Neuronal stem cell (in vitro differentiated cells): Measurements from ENCODE around the gene GPR62.

ENCODE experiments used
- DNase-seq: peaks from one replicate; pipeline ENCODE4 v3.0.0-alpha.2; 2013; ENCODE audit warnings: low spot score
- H2AFZ ChIP-seq: one replicate; pipeline ENCODE4 v1.6.1; 2013; ENCODE audit warnings: mild to moderate bottlenecking, low read length, inconsistent platforms
- H2AK5ac ChIP-seq: 2 replicates; pipeline ENCODE4 v1.6.1; 2013; ENCODE audit warnings: low read depth, mild to moderate bottlenecking, inconsistent platforms, low read length, moderate library complexity, mixed read lengths
- H2BK120ac ChIP-seq: 2 replicates; pipeline ENCODE4 v1.6.1; 2013; ENCODE audit warnings: low read depth, mild to moderate bottlenecking, inconsistent platforms, low read length, moderate library complexity, mixed read lengths
- H2BK12ac ChIP-seq: one replicate; pipeline ENCODE4 v1.6.1; 2013; ENCODE audit warnings: low read length, inconsistent platforms
- H2BK15ac ChIP-seq: 2 replicates; pipeline ENCODE4 v1.6.1; 2013; ENCODE audit warnings: mild to moderate bottlenecking, low read length, inconsistent platforms, mixed read lengths
- H2BK5ac ChIP-seq: one replicate; pipeline ENCODE4 v1.6.1; 2013; ENCODE audit warnings: inconsistent platforms, mild to moderate bottlenecking, low read length, moderate library complexity
- H3K14ac ChIP-seq: one replicate; pipeline ENCODE4 v1.6.1; 2013; ENCODE audit warnings: low read length, inconsistent platforms
- H3K18ac ChIP-seq: 2 replicates; pipeline ENCODE4 v1.6.1; 2013; ENCODE audit warnings: low read length, inconsistent platforms
- H3K23ac ChIP-seq: 2 replicates; pipeline ENCODE4 v1.6.1; 2013; ENCODE audit warnings: low read depth, mild to moderate bottlenecking, mixed read lengths, low read length, inconsistent platforms; ENCODE audit not compliant: poor library complexity
- H3K27ac ChIP-seq: replicated peaks from 3 replicates; pipeline ENCODE4 v1.5.1; 2013; ENCODE audit warnings: low read length, inconsistent platforms
- H3K27me3 ChIP-seq, 3 experiments: 2 replicates each; pipeline ENCODE4 v1.6.1; 2013; ENCODE audit warnings: low read length in 3 of 3, mild to moderate bottlenecking in 2 of 3, inconsistent platforms in 1 of 3, low read depth in 1 of 3, mixed read lengths in 1 of 3, moderate library complexity in 1 of 3; ENCODE audit not compliant: control insufficient read depth in 3 of 3, insufficient read depth in 3 of 3
- H3K36me3 ChIP-seq, 2 donors: replicated peaks in 1 of 2; 2 replicates each; pipeline ENCODE4 v1.6.1; 2013; ENCODE audit warnings: low read length in 2 of 2; ENCODE audit not compliant: control insufficient read depth in 2 of 2, insufficient read depth in 2 of 2
- H3K4ac ChIP-seq: 2 replicates; pipeline ENCODE4 v1.6.1; 2013; ENCODE audit warnings: inconsistent platforms, mild to moderate bottlenecking, low read length, moderate library complexity
- H3K4me1 ChIP-seq, 2 donors: 1 replicate in 1 of 2; 2 replicates in 1 of 2; pipeline ENCODE4 v1.6.1; 2013; ENCODE audit warnings: low read length in 2 of 2, low read depth in 1 of 2; ENCODE audit not compliant: control insufficient read depth in 2 of 2, insufficient read depth in 1 of 2
- H3K4me2 ChIP-seq: one replicate; pipeline ENCODE4 v1.6.1; 2013; ENCODE audit warnings: mild to moderate bottlenecking, low read length, inconsistent platforms; ENCODE audit not compliant: insufficient read depth, poor library complexity, severe bottlenecking
- H3K4me3 ChIP-seq, 2 donors: 2 replicates each; pipeline ENCODE4 v1.5.1; 2013; ENCODE audit warnings: low read length in 2 of 2, mild to moderate bottlenecking in 2 of 2, inconsistent platforms in 1 of 2, moderate library complexity in 1 of 2
- H3K79me1 ChIP-seq: one replicate; pipeline ENCODE4 v1.6.1; 2013; ENCODE audit warnings: low read depth, mild to moderate bottlenecking, inconsistent platforms, low read length, moderate library complexity
- H3K9ac ChIP-seq: one replicate; pipeline ENCODE4 v1.6.1; 2013; ENCODE audit warnings: mild to moderate bottlenecking, low read depth, low read length, inconsistent platforms; ENCODE audit not compliant: poor library complexity
- H3K9me3 ChIP-seq, 2 donors: replicated peaks in 1 of 2; 2 replicates each; pipeline versions ENCODE3 to v1.6.1; 2013; ENCODE audit warnings: low read length in 2 of 2, mild to moderate bottlenecking in 2 of 2, inconsistent platforms in 1 of 2, low read depth in 1 of 2, mixed read lengths in 1 of 2, moderate library complexity in 1 of 2; ENCODE audit not compliant: control insufficient read depth in 2 of 2, insufficient read depth in 1 of 2
- H4K8ac ChIP-seq: one replicate; pipeline ENCODE4 v1.6.1; 2013; ENCODE audit warnings: low read depth, mild to moderate bottlenecking, inconsistent platforms, low read length, moderate library complexity
- H4K91ac ChIP-seq: one replicate; pipeline ENCODE4 v1.6.1; 2013; ENCODE audit warnings: low read length, low read depth, mild to moderate bottlenecking, inconsistent platforms; ENCODE audit not compliant: poor library complexity
- WGBS, 2 donors: extraction: QIAGEN DNeasy Blood & Tissue Kit; methylation state at CpG; one replicate each; pipeline ENCODE4 v1.1.7; 2013; ENCODE audit warnings: missing lambda C conversion rate in 2 of 2, mixed read lengths in 1 of 2; ENCODE audit not compliant: insufficient read length in 2 of 2, insufficient replicate concordance in 1 of 2; ENCODE audit errors: extremely low coverage in 2 of 2; 5-methylcytosine and 5-hydroxymethylcytosine counted together

Gene GPR62

GRCh38 chr3:51961011-51961410 is 5.8 kb downstream of the GPR62 start:
- no CpG with 5 or more reads among the region's 18 CpGs for WGBS, 2 donors

GRCh38 chr3:51961602-51962569 is 6.7 kb downstream of the GPR62 start:
- Histone ChIP-seq H2BK15ac (peak overlapping the region; percentile 22), H3K4me1 (peaks cover 25 to 44% of the 10 kb centered on the region in 2 donors), H3K18ac (no peak overlapping the region), H2AK5ac (peak overlapping the region; percentile 68), H3K9me3 (peaks cover 0 to 2% of the 10 kb centered on the region in 2 donors), H4K91ac (no peak overlapping the region), H4K8ac (no peak overlapping the region), H3K23ac (no peak overlapping the region), H2BK5ac (no peak overlapping the region), H2BK12ac (no peak overlapping the region), H3K4me3 (no peak overlapping the region), H3K9ac (no peak overlapping the region), H2BK120ac (no peak overlapping the region), H3K27me3 (peaks cover 0 to under 1% (median 0%) of the 10 kb centered on the region in 3 experiments), H3K27ac (no peak overlapping the region), H3K36me3 (peaks cover 20 to 44% of the 10 kb centered on the region in 2 donors), H2AFZ (no peak overlapping the region), H3K14ac (no peak overlapping the region), H3K4me2 (no peak overlapping the region), H3K79me1 (peaks cover 10% of the 10 kb centered on the region), H3K4ac (peak overlapping the region; percentile 10)
- no peak for DNase-seq
- WGBS, 2 donors, result no CpG with 5 or more reads among the region's 9 CpGs

More at GRCh38 chr3:51961011-51961410, 5.8 kb downstream of the GPR62 start:
- Histone ChIP-seq H2AFZ (no peak overlapping the region), H4K91ac (no peak overlapping the region), H3K23ac (peak overlapping the region; percentile 46), H3K27me3 (peaks cover 0 to 2% (median 0%) of the 10 kb centered on the region in 3 experiments), H2BK120ac (no peak overlapping the region), H2BK12ac (no peak overlapping the region), H3K9ac (peak overlapping the region; percentile 55), H3K79me1 (peaks cover 6% of the 10 kb centered on the region), H2AK5ac (peak overlapping the region; percentile 14), H3K27ac (no peak overlapping the region), H3K4me3 (no peak overlapping the region), H3K14ac (no peak overlapping the region), H3K4ac (no peak overlapping the region), H3K4me1 (peaks cover 18 to 42% of the 10 kb centered on the region in 2 donors), H3K36me3 (peaks cover 23 to 47% of the 10 kb centered on the region in 2 donors), H3K9me3 (peaks cover 0 to 2% of the 10 kb centered on the region in 2 donors), H3K4me2 (no peak overlapping the region), H3K18ac (no peak overlapping the region), H4K8ac (no peak overlapping the region), H2BK15ac (peak overlapping the region; percentile 25), H2BK5ac (no peak overlapping the region)
- no peak for DNase-seq

DNA sequence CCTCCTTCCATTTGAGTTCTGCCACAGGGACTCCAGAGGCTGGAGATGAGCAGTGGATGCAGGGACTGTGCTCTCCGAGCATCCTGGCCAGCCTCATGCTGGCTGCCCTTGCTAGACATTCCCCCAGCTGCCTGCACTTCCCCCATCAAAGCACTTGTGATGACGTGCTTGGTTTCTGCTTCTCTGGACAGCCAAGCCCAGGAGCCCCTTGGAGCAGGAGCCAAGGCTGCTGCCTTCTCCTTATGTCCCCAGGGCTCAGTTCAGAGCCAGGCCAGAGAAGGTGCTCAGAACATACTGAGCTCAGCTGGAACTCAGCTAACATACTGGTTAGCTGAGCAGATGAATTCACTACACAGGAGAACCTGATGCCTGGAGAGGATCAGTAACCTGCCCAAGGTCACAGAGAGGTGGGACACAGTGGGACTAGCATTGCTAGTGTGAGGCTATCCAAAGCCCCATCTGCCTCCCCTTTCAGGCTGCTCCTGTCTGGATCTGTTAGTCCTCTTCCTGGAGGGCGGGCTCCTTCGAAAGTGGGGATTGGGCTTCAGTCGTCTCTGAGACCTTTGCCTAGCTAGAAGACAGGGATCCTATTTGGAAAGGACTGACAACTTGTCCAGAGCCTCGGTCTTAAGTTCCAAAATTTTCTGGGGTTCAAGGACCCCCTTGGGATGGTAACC is 7.8 kb downstream of the GPR62 start:
- peaks cover 10% of the 10 kb centered on the region for H3K79me1 ChIP-seq
- H3K23ac ChIP-seq, result no peak overlapping the region
- peak overlapping the region; percentile 39 for H3K18ac ChIP-seq
- peak overlapping the region; percentile 33 for H2BK12ac ChIP-seq
- no peak for DNase-seq
- H3K9me3 ChIP-seq, result peaks cover 0 to 2% of the 10 kb centered on the region in 2 donors
- H2BK5ac ChIP-seq, result no peak overlapping the region
- no peak overlapping the region for H3K9ac ChIP-seq
- no peak overlapping the region for H3K14ac ChIP-seq
- no peak overlapping the region for H4K8ac ChIP-seq
- no peak overlapping the region for H4K91ac ChIP-seq
- H3K27me3 ChIP-seq, result no peaks in the 10 kb centered on the region
- H3K4me1 ChIP-seq, result peaks cover 29 to 44% of the 10 kb centered on the region in 2 donors
- no peak overlapping the region for H3K4ac ChIP-seq
- H3K36me3 ChIP-seq, result peaks cover 14 to 33% of the 10 kb centered on the region in 2 donors
- H3K4me3 ChIP-seq, result no peak overlapping the region
- no peak overlapping the region for H2BK15ac ChIP-seq
- no peak overlapping the region for H3K27ac ChIP-seq
- H2BK120ac ChIP-seq, result no peak overlapping the region
- no peak overlapping the region for H2AFZ ChIP-seq
- H3K4me2 ChIP-seq, result no peak overlapping the region
- peak overlapping the region; percentile 72 for H2AK5ac ChIP-seq
- WGBS, 2 donors, result no CpG with 5 or more reads among the region's 6 CpGs
